Activated T-helper 17 cell treated with anti-CD3 and anti-CD28 coated beads, Interleukin-2, amount 50 U/mL, for 72 hours (primary cell): ENCODE results near the gene GPR146. TPM values are rescaled to one million over a fixed set of nuclear protein-coding genes. Genes with fewer than 3 reads are reported as not detected.
"Not testable (repeated sequence)": the region's sequence is repeated elsewhere in the genome, so short reads cannot be mapped to it uniquely, and the experiment has no call there.

ENCODE experiments used
- ATAC-seq: fragments of 150-1000 bp; cut with Tn5 transposase; replicated peaks from 2 replicates; pipeline ENCODE4 v1.10.0; 2021; ENCODE audit warnings: mild to moderate bottlenecking, moderate library complexity
- H3K27ac Mint-ChIP-seq: one replicate; pipeline ENCODE4 v1.8.0; 2022; ENCODE audit warnings: mixed read lengths
- H3K27me3 Mint-ChIP-seq: one replicate; pipeline ENCODE4 v1.8.0; 2022; ENCODE audit warnings: mixed read lengths
- H3K36me3 Mint-ChIP-seq: one replicate; pipeline ENCODE4 v1.8.0; 2022; ENCODE audit warnings: low read depth, mild to moderate bottlenecking, mixed read lengths
- H3K4me1 Mint-ChIP-seq: one replicate; pipeline ENCODE4 v1.8.0; 2022; ENCODE audit warnings: mixed read lengths
- H3K4me3 Mint-ChIP-seq: one replicate; pipeline ENCODE4 v1.8.0; 2022; ENCODE audit warnings: mild to moderate bottlenecking, mixed read lengths
- H3K9me3 Mint-ChIP-seq: one replicate; pipeline ENCODE4 v1.8.0; 2022; ENCODE audit warnings: mixed read lengths
- total RNA-seq, 2 donors: library from RNA; stranded (reverse); gene quantifications; one replicate each; pipeline ENCODE4 v1.2.3, GENCODE V29; 2022

The GPR146 gene
- total RNA-seq, 2 donors from 2014 or later: 2.0 to 14.9 TPM

- Mint-ChIP-seq H3K27ac (no peak overlapping the region), H3K9me3 (no peaks in the 10 kb centered on the region), H3K36me3 (no peaks in the 10 kb centered on the region), H3K4me3 (no peak overlapping the region), H3K27me3 (no peaks in the 10 kb centered on the region), H3K4me1 (no peaks in the 10 kb centered on the region)
- ATAC-seq: no peak
These were observed 18.2 kb downstream of the GPR146 start for GRCh38 chr7:1062296-1063294.

- no peak for ATAC-seq
- no peak overlapping the region for H3K27ac Mint-ChIP-seq
- no peaks in the 10 kb centered on the region for H3K4me1 Mint-ChIP-seq
These were observed 19.0 kb downstream of the GPR146 start for GRCh38 chr7:1063361-1063760.

GRCh38 chr7:1064581-1064980, 20.2 kb downstream of the GPR146 start:
- Mint-ChIP-seq H3K27me3 (no peaks in the 10 kb centered on the region), H3K27ac (no peak overlapping the region), H3K9me3 (no peaks in the 10 kb centered on the region), H3K36me3 (no peaks in the 10 kb centered on the region), H3K4me1 (no peaks in the 10 kb centered on the region), H3K4me3 (no peak overlapping the region)
- ATAC-seq: no peak

More at GRCh38 chr7:1063361-1063760, 19.0 kb downstream of the GPR146 start:
- no peaks in the 10 kb centered on the region for H3K27me3 Mint-ChIP-seq
- H3K4me3 Mint-ChIP-seq: no peak overlapping the region
- H3K9me3 Mint-ChIP-seq: no peaks in the 10 kb centered on the region
- H3K36me3 Mint-ChIP-seq: no peaks in the 10 kb centered on the region

- H3K9me3 Mint-ChIP-seq: no peaks in the 10 kb centered on the region
- H3K27ac Mint-ChIP-seq: no peak overlapping the region
- H3K27me3 Mint-ChIP-seq: no peaks in the 10 kb centered on the region
- H3K4me3 Mint-ChIP-seq: peak overlapping the region; percentile 29
- no peaks in the 10 kb centered on the region for H3K36me3 Mint-ChIP-seq
- ATAC-seq: no peak
- H3K4me1 Mint-ChIP-seq: no peaks in the 10 kb centered on the region
These were observed 20.9 kb downstream of the GPR146 start for GRCh38 chr7:1065263-1065584.

- Mint-ChIP-seq H3K27me3 (no peaks in the 10 kb centered on the region), H3K4me1 (no peaks in the 10 kb centered on the region), H3K27ac (no peak overlapping the region), H3K9me3 (no peaks in the 10 kb centered on the region), H3K36me3 (no peaks in the 10 kb centered on the region), H3K4me3 (peak overlapping the region; percentile 29)
- peak; percentile 99 for ATAC-seq
These were observed 21.4 kb downstream of the GPR146 start for GRCh38 chr7:1065585-1066241.

GRCh38 chr7:1066242-1066588, 21.9 kb downstream of the GPR146 start:
- Mint-ChIP-seq H3K27ac (no peak overlapping the region), H3K36me3 (no peaks in the 10 kb centered on the region), H3K4me3 (no peak overlapping the region), H3K27me3 (no peaks in the 10 kb centered on the region), H3K9me3 (no peaks in the 10 kb centered on the region), H3K4me1 (no peaks in the 10 kb centered on the region)
- no peak for ATAC-seq

GRCh38 chr7:1068013-1068412, 23.7 kb downstream of the GPR146 start:
- Mint-ChIP-seq H3K4me1 (no peaks in the 10 kb centered on the region), H3K9me3 (no peaks in the 10 kb centered on the region), H3K4me3 (no peak overlapping the region), H3K36me3 (no peaks in the 10 kb centered on the region), H3K27me3 (no peaks in the 10 kb centered on the region), H3K27ac (no peak overlapping the region)
- no peak for ATAC-seq

- H3K36me3 Mint-ChIP-seq: no peaks in the 10 kb centered on the region
- no peaks in the 10 kb centered on the region for H3K4me1 Mint-ChIP-seq
- no peak overlapping the region for H3K27ac Mint-ChIP-seq
- H3K9me3 Mint-ChIP-seq: no peaks in the 10 kb centered on the region
- no peaks in the 10 kb centered on the region for H3K27me3 Mint-ChIP-seq
- no peak overlapping the region for H3K4me3 Mint-ChIP-seq
- ATAC-seq: no peak
These were observed 24.3 kb downstream of the GPR146 start for GRCh38 chr7:1068619-1069018.

GRCh38 chr7:1070544-1071011, 26.2 kb downstream of the GPR146 start:
- Mint-ChIP-seq H3K27ac (no peak overlapping the region), H3K4me1 (no peaks in the 10 kb centered on the region), H3K4me3 (no peak overlapping the region), H3K36me3 (no peaks in the 10 kb centered on the region), H3K27me3 (no peaks in the 10 kb centered on the region), H3K9me3 (no peaks in the 10 kb centered on the region)
- no peak for ATAC-seq

- no peak overlapping the region for H3K4me3 Mint-ChIP-seq
- H3K27me3 Mint-ChIP-seq: no peaks in the 10 kb centered on the region
- no peaks in the 10 kb centered on the region for H3K9me3 Mint-ChIP-seq
- ATAC-seq: no peak
- H3K36me3 Mint-ChIP-seq: no peaks in the 10 kb centered on the region
- H3K27ac Mint-ChIP-seq: no peak overlapping the region
- no peaks in the 10 kb centered on the region for H3K4me1 Mint-ChIP-seq
These were observed 27.4 kb downstream of the GPR146 start for GRCh38 chr7:1071731-1072254.

GRCh38 chr7:1073142-1073977, 29.0 kb downstream of the GPR146 start:
- Mint-ChIP-seq H3K4me1 (no peaks in the 10 kb centered on the region), H3K4me3 (no peak overlapping the region), H3K27me3 (no peaks in the 10 kb centered on the region), H3K9me3 (no peaks in the 10 kb centered on the region), H3K27ac (no peak overlapping the region), H3K36me3 (no peaks in the 10 kb centered on the region)
- ATAC-seq: no peak

GRCh38 chr7:1074018-1074417, 29.7 kb downstream of the GPR146 start:
- not testable (repeated sequence) for ATAC-seq, H3K9me3 Mint-ChIP-seq, H3K4me3 Mint-ChIP-seq, H3K27ac Mint-ChIP-seq, H3K36me3 Mint-ChIP-seq, H3K4me1 Mint-ChIP-seq, H3K27me3 Mint-ChIP-seq

- Mint-ChIP-seq H3K27ac (no peak overlapping the region), H3K4me3 (no peak overlapping the region), H3K36me3 (no peaks in the 10 kb centered on the region), H3K4me1 (no peaks in the 10 kb centered on the region), H3K9me3 (no peaks in the 10 kb centered on the region), H3K27me3 (no peaks in the 10 kb centered on the region)
- ATAC-seq: no peak
These were observed 30.5 kb downstream of the GPR146 start for GRCh38 chr7:1074593-1075431.
